Activated T-cell treated with anti-CD3 and anti-CD28 coated beads, Interleukin-2, amount 50 U/mL, for 4 hours (primary cell): ENCODE data around the gene ERFE. TPM values are rescaled to one million over a fixed set of nuclear protein-coding genes. Genes with fewer than 3 reads are reported as not detected.

Source experiments
- ATAC-seq, 2 donors: fragments of 200-7000 bp; cut with Tn5 transposase; one replicate each; pipeline ENCODE4 v1.10.0; 2021
- DNase-seq: peaks from one replicate; pipeline ENCODE4 v3.0.0-alpha.2; 2020
- H3K27me3 Mint-ChIP-seq: one replicate; pipeline ENCODE4 v1.8.0; 2021; ENCODE audit warnings: low read depth, mixed read lengths
- H3K36me3 Mint-ChIP-seq: one replicate; pipeline ENCODE4 v1.8.0; 2022; ENCODE audit warnings: mixed read lengths; ENCODE audit not compliant: insufficient read depth
- H3K4me1 Mint-ChIP-seq: one replicate; pipeline ENCODE4 v1.8.0; 2021; ENCODE audit warnings: low read depth, mixed read lengths
- H3K4me3 Mint-ChIP-seq: one replicate; pipeline ENCODE4 v1.8.0; 2021; ENCODE audit warnings: mild to moderate bottlenecking, moderate library complexity, mixed read lengths
- H3K9me3 Mint-ChIP-seq: one replicate; pipeline ENCODE4 v1.8.0; 2021; ENCODE audit warnings: mixed read lengths
- total RNA-seq, 3 donors: library from RNA; stranded (reverse); gene quantifications; one replicate each; pipeline ENCODE4 v1.2.1, GENCODE V29; 2021

ERFE gene
- total RNA-seq, 3 donors from 2014 or later = 0.13 to 0.91 (median 0.22) TPM

DNA sequence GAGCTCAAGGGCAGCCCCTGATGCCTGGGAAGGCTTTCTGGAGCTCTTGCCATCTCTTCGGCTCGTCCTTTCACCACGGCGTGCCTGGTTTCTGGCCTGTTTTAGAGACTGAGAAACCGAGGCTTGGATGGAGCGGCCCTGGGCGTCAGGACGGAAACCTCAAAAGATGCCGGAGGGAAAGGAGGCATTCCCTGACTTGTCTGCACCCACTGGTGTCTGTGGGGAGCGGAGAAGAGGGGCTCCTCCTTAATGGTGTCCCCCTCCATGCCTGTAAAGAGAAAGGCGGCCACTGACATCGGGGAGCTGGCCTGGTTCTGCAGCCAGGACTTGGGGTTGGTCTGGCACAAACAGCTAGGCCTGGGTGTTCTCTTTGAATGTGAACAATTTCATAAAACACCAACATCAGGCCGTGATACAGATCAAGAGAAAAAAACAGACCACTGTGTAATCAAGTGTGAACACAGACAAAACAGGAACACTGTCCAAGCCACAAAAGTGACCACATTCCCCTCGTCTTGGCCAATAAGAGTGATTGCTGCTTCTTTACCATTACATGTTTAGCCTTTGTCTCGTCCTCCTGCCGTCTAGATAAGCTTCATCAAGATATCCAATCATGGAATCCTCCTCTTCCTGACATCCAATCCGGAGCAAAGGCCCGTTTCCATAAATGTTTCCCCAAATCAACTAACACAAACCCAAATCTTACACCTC is 45.4 kb downstream of the ERFE start:
- DNase-seq (no peak), ATAC-seq (peak; percentile 8 to 16)
- H3K4me3 Mint-ChIP-seq = peak overlapping the region; percentile 79
- H3K9me3 Mint-ChIP-seq = no peaks in the 10 kb centered on the region
- H3K36me3 Mint-ChIP-seq = peaks cover 8% of the 10 kb centered on the region
- peaks cover 36% of the 10 kb centered on the region for H3K4me1 Mint-ChIP-seq
- H3K27me3 Mint-ChIP-seq = no peaks in the 10 kb centered on the region

DNA sequence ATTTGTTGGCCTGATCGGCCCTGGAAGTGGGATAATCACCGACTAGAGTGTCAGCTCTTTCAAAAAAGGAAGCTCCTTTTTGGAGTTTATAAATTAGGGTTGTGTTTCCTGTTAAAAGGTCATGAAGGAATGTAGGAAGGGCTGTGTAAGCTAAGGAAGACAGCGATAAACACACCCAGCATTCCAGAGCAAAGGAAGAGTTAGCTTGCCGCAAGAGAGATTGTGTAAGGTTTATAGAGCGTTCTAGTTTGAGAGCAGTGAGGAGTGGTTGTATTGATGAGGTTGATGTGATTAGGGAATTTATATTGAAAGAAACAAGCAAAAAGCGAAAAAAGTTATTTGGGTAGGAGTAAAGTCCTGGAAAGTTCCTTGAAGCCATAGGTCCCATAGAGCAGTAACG is 48.2 kb downstream of the ERFE start:
- H3K4me1 Mint-ChIP-seq = peaks cover 9% of the 10 kb centered on the region
- no peak overlapping the region for H3K4me3 Mint-ChIP-seq
- H3K9me3 Mint-ChIP-seq = no peaks in the 10 kb centered on the region
- peaks cover 2% of the 10 kb centered on the region for H3K27me3 Mint-ChIP-seq
- no peak for ATAC-seq
- DNase-seq = no peak
- peaks cover 4% of the 10 kb centered on the region for H3K36me3 Mint-ChIP-seq

DNA sequence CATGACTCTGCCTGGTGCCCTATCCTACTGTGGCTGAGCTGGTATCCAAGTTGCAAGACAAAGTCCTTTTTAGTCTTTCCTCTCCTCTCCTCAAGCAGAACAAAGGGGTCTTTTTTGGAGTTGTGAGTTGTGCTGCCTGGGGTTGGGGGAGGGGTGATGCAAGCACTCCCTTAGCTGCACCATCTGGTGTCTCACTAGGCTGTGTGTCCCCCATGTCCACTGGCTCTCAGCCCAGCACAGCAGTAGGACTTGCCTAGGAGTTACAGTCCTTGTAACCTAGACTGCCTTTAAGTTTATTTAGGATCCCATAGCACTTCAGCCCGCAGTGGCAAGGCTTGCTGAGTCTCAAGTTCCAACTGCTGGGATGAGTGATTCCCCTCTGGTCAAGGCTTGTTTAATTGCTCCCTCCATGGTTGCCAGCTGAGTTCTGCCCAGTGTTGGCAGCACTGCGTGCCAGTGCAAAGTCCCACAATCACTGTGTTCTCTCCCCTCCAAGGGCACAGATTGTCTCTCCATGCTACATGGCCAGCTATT is 57.9 kb downstream of the ERFE start:
- DNase-seq = no peak
- no peaks in the 10 kb centered on the region for H3K4me1 Mint-ChIP-seq
- no peaks in the 10 kb centered on the region for H3K9me3 Mint-ChIP-seq
- H3K36me3 Mint-ChIP-seq = no peaks in the 10 kb centered on the region
- no peak for ATAC-seq
- H3K4me3 Mint-ChIP-seq = no peak overlapping the region
- H3K27me3 Mint-ChIP-seq = peaks cover 34% of the 10 kb centered on the region

Other genes with a start within 250 kb of the ERFE start
- 10 to 100 TPM; 64.2 to 66.2 (median 66.1) TPM for gene UBE2F, start 192.0 kb upstream of the ERFE start, total RNA-seq
- gene SCLY, start 98.0 kb upstream of the ERFE start, total RNA-seq = 10 to 100 TPM; 46.4 to 63.5 (median 60.1) TPM
- under 1 TPM; 0.08 to 0.35 (median 0.14) TPM for gene ESPNL, start 58.6 kb upstream of the ERFE start, total RNA-seq
- not detected for gene KLHL30, start 20.3 kb upstream of the ERFE start, total RNA-seq
- 10 to 100 TPM; 64.5 to 70.9 (median 66.5) TPM for gene ILKAP, start 44.7 kb downstream of the ERFE start, total RNA-seq
- 1 to 10 TPM; 5.9 to 9.1 (median 8.0) TPM for gene HES6, start 81.1 kb downstream of the ERFE start, total RNA-seq
- 10 to 100 TPM; 22.8 to 25.4 (median 24.6) TPM for gene PER2, start 129.6 kb downstream of the ERFE start, total RNA-seq
- 10 to 100 TPM; 16.4 to 19.1 (median 17.8) TPM for gene TRAF3IP1, start 161.5 kb downstream of the ERFE start, total RNA-seq